Activated CD8-positive, alpha-beta T cell treated with anti-CD3 and anti-CD28 coated beads for 36 hours (primary cell): Measurements from ENCODE around the gene ANKRD11. TPM values are rescaled to one million over a fixed set of nuclear protein-coding genes. Genes with fewer than 3 reads are reported as not detected.

ENCODE experiments used
- ATAC-seq: fragments of 200-7000 bp; cut with Tn5 transposase; one replicate; pipeline ENCODE4 v1.10.0; 2021; ENCODE audit warnings: mild to moderate bottlenecking, moderate library complexity
- CTCF ChIA-PET: fragments of 350-600 bp; sonication (Branson Sonifier 250); formaldehyde crosslinking; loops from one replicate; lab custom pipeline; 2021; ENCODE audit warnings: antibody characterized with exemption; lab: Charles Lee
- POLR2A ChIA-PET: fragments of 350-600 bp; sonication (Branson Sonifier 250); formaldehyde crosslinking; loops from one replicate; lab custom pipeline; 2021; ENCODE audit warnings: antibody characterized with exemption; lab: Charles Lee
- DNase-seq: peaks from one replicate; pipeline ENCODE4 v3.0.0-alpha.2; 2020
- H3K27ac Mint-ChIP-seq: one replicate; pipeline ENCODE4 v1.8.0; 2021; ENCODE audit warnings: mild to moderate bottlenecking, mixed read lengths
- H3K27me3 Mint-ChIP-seq: one replicate; pipeline ENCODE4 v1.8.0; 2021; ENCODE audit warnings: mixed read lengths
- H3K36me3 Mint-ChIP-seq: one replicate; pipeline ENCODE4 v1.8.0; 2021; ENCODE audit warnings: low read depth, mixed read lengths
- H3K4me1 Mint-ChIP-seq: one replicate; pipeline ENCODE4 v1.8.0; 2021; ENCODE audit warnings: low read depth, mixed read lengths
- H3K4me3 Mint-ChIP-seq: one replicate; pipeline ENCODE4 v1.8.0; 2021; ENCODE audit warnings: mild to moderate bottlenecking, moderate library complexity, mixed read lengths
- H3K9me3 Mint-ChIP-seq: one replicate; pipeline ENCODE4 v1.8.0; 2021; ENCODE audit warnings: mixed read lengths
- CTCF ChIP-seq: fragments of 200-600 bp; IDR thresholded peaks from one replicate; pipeline ENCODE4 v1.8.0; 2022; ENCODE audit warnings: antibody characterized with exemption, mild to moderate bottlenecking
- intact Hi-C: fragments of 100-400 bp; cut with micrococcal nuclease; formaldehyde crosslinking; loops from one replicate; pipeline ENCODE4 v1.10.0; 2022
- total RNA-seq, 2 experiments: library from RNA; stranded (reverse); gene quantifications; one replicate each; pipeline ENCODE4 v1.2.3, GENCODE V29; 2021

Gene ANKRD11
- total RNA-seq, 2 experiments from 2014 or later = 145 to 147 TPM

GRCh38 chr16:89411335-89411850, 79.0 kb downstream of the ANKRD11 start:
- H3K36me3 Mint-ChIP-seq = peaks cover 6% of the 10 kb centered on the region
- peak; percentile 1 for ATAC-seq
- H3K27me3 Mint-ChIP-seq = no peaks in the 10 kb centered on the region
- H3K9me3 Mint-ChIP-seq = no peaks in the 10 kb centered on the region
- TF ChIP-seq CTCF = no peak
- no peak overlapping the region for H3K4me3 Mint-ChIP-seq
- CTCF ChIA-PET = interaction anchor here (1.0 to 1.5 kb wide), 4 partner anchors 8 to 55 kb away, joined by 3 to 6 read pairs (median 3); no protein-coding TSS in a partner anchor
- no peak for DNase-seq
- H3K4me1 Mint-ChIP-seq = peaks cover 80% of the 10 kb centered on the region
- intact Hi-C loops = no loop called here
- POLR2A ChIA-PET = interaction anchor here (0.7 to 1.9 kb wide), 4 partner anchors 9 to 78 kb away, joined by 3 to 8 read pairs (median 4); no protein-coding TSS in a partner anchor
- H3K27ac Mint-ChIP-seq = peak overlapping the region; percentile 32

- no peak overlapping the region for H3K4me3 Mint-ChIP-seq
Observed at GRCh38 chr16:89410794-89411309, 79.5 kb downstream of the ANKRD11 start.

GRCh38 chr16:89410322-89410721, 80.0 kb downstream of the ANKRD11 start:
- Mint-ChIP-seq H3K27ac (peak overlapping the region; percentile 32), H3K36me3 (peaks cover 3% of the 10 kb centered on the region), H3K4me3 (no peak overlapping the region), H3K9me3 (no peaks in the 10 kb centered on the region), H3K27me3 (no peaks in the 10 kb centered on the region), H3K4me1 (peaks cover 82% of the 10 kb centered on the region)
- no peak for TF ChIP-seq CTCF
- ChIA-PET POLR2A (interaction anchor here (0.6 to 2.1 kb wide), 11 partner anchors 10 to 153 kb away, joined by 3 to 8 read pairs (median 4); no protein-coding TSS in a partner anchor), CTCF (interaction anchor here (1.0 to 1.5 kb wide), 5 partner anchors 9 to 57 kb away, joined by 3 to 6 read pairs (median 3); no protein-coding TSS in a partner anchor)
- no peak for DNase-seq
- no peak for ATAC-seq
- intact Hi-C loops = no loop called here

More at GRCh38 chr16:89410794-89411309, 79.5 kb downstream of the ANKRD11 start:
- DNase-seq (peak; percentile 54), ATAC-seq (peak; percentile 34)
- H3K27me3 Mint-ChIP-seq = no peaks in the 10 kb centered on the region
- H3K27ac Mint-ChIP-seq = peak overlapping the region; percentile 32
- ChIA-PET CTCF (interaction anchor here (1.0 to 1.5 kb wide), 5 partner anchors 9 to 56 kb away, joined by 3 to 6 read pairs (median 3); no protein-coding TSS in a partner anchor), POLR2A (interaction anchor here (0.6 to 2.1 kb wide), 11 partner anchors 10 to 152 kb away, joined by 3 to 8 read pairs (median 4); no protein-coding TSS in a partner anchor)
- no peaks in the 10 kb centered on the region for H3K9me3 Mint-ChIP-seq
- intact Hi-C loops = no loop called here
- peaks cover 80% of the 10 kb centered on the region for H3K4me1 Mint-ChIP-seq
- no peak for TF ChIP-seq CTCF
- H3K36me3 Mint-ChIP-seq = peaks cover 2% of the 10 kb centered on the region

- Mint-ChIP-seq H3K27me3 (no peaks in the 10 kb centered on the region), H3K36me3 (peaks cover 8% of the 10 kb centered on the region), H3K27ac (peak overlapping the region; percentile 89), H3K9me3 (no peaks in the 10 kb centered on the region), H3K4me3 (peak overlapping the region; percentile 5), H3K4me1 (peaks cover 85% of the 10 kb centered on the region)
- DNase-seq (peak; percentile 76), ATAC-seq (peak; percentile 65)
- CTCF ChIA-PET = interaction anchor here (0.6 to 1.6 kb wide), 4 partner anchors 35 to 99 kb away, joined by 3 read pairs; partner anchors contain the start of gene SPG7
- POLR2A ChIA-PET = interaction anchor here (0.7 to 2.1 kb wide), 8 partner anchors 9 to 47 kb away, joined by 3 to 6 read pairs (median 4); no protein-coding TSS in a partner anchor
- no peak for TF ChIP-seq CTCF
- intact Hi-C loops = no loop called here
Observed at GRCh38 chr16:89409161-89409711, 81.1 kb downstream of the ANKRD11 start.
